HL-60/S4 treated with retinoic acid at 250 ng/mL for 4 days and 3 days (cell line): ENCODE measurements around the gene FRS3.

Experiments used
- in situ Hi-C: fragments of 300-500 bp; cut with MboI; formaldehyde crosslinking; loops from 2 replicates; pipeline ENCODE4 v1.7.0; 2022; ENCODE audit warnings: low sequenced_read_pairs

FRS3 gene

DNA sequence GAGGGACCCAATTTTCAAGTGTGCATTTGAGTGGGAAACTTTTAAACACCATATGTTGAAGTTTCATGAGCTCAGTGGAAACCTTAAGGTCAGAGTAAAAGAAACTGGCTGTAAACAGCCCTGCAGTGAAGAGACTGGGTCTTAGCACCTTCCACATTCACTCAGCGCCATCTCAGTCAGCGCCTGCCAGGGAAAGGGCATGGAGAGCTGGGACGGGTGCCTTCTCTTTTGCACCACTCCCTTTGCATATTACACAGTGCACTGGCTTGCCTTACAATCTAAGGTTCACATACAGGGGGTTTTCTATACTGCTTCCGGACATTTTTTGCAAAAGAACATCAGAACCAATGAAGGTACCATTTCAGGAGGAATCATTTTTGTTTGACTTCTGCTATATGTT is 12.3 kb upstream of the FRS3 start:
- in situ Hi-C loops = no loop called here

DNA sequence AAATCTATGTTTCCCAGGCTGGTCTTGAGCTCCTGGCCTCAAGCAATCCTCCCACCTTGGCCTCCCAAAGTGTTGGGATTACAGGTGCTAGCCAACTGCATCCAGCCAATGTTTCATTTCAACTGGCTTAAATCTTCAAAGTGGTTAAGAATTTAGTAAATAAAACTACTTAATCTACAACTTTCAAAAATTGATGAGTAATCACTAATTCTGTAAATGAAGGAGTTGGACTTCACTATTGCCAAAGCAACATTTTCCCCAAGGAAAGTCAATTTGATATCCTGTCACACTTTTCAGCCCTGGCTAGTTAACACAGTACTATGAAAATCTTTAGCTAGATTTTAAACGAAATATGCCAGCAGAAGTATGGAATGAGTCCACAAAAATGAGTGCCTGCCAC is 11.6 kb upstream of the FRS3 start:
- in situ Hi-C loops = no loop called here

DNA sequence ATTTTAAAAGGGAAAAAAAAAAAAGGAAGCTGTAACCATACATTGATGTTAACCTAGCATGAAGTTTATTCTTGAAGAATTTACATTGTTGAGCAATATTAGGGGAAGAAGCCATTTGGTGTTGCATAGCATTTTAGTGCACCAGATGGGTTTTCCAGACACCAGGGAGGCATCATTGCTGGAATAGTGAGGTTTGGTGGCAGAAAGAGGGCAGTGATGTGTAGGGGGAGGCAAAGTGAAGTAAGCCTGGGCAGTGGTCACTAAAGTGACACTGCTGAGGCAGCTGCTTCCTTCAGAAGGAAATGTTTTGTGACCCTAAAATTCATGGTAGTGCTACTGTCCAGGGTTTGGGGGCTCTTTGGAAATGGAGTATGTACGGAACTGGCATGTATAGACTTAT is 10.3 kb upstream of the FRS3 start:
- in situ Hi-C loops = no loop called here

DNA sequence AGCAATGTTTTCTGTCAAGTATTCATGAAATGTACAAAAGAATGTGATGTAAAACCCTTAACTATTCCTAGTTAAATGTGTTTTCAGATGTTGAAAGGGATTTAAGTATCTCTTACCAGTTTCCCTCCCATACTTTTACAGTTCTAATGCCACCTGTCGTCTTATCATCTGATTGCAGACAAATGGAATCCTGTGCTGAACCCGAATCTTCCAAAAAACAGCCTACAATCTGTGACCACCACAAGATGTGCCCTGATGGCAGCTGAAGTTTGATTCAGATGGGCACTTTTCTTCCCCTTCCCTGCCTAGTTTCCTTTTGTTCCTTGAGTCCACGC is 9.7 kb upstream of the FRS3 start:
- in situ Hi-C loops = loop anchor here (10.0 kb wide), 1 partner anchor 255 kb away; no protein-coding TSS in a partner anchor

DNA sequence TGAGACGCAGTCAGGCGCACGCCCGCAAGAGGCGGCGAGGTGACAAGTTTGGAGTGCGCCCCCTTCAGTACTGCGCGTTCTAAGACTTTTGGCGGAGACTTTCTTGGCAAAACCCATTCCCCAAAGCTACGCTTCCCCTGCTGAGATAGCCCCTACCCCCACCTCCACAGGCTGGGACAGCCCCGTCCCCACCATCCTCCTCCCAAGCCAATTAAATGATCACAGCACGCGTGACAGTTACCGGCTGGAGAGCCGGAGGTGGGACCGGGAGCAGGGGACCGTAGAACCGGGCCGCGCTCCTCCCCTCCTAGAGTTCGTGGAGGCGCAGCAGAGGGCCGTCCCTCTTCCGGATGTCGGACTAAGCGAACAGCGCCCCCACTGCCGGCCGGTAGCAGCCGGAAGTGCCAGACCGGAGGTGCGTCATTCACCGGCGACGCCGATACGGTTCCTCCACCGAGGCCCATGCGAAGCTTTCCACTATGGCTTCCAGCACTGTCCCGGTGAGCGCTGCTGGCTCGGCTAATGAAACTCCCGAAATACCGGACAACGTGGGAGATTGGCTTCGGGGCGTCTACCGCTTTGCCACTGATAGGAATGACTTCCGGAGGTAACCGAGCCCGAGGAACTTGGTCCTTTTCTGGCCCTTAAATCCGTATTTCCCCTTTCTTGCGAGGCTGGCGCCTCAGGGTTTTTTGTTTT is 7.7 kb upstream of the FRS3 start, which contains the start of gene TOMM6:
Gene TOMM6, plus strand, starts transcription at position 476 of the 699 bp plus-strand sequence. Its CDS starts 4 bp downstream, at position 480.
- in situ Hi-C loops = loop anchor here (10.0 kb wide), 1 partner anchor 257 kb away; no protein-coding TSS in a partner anchor

DNA sequence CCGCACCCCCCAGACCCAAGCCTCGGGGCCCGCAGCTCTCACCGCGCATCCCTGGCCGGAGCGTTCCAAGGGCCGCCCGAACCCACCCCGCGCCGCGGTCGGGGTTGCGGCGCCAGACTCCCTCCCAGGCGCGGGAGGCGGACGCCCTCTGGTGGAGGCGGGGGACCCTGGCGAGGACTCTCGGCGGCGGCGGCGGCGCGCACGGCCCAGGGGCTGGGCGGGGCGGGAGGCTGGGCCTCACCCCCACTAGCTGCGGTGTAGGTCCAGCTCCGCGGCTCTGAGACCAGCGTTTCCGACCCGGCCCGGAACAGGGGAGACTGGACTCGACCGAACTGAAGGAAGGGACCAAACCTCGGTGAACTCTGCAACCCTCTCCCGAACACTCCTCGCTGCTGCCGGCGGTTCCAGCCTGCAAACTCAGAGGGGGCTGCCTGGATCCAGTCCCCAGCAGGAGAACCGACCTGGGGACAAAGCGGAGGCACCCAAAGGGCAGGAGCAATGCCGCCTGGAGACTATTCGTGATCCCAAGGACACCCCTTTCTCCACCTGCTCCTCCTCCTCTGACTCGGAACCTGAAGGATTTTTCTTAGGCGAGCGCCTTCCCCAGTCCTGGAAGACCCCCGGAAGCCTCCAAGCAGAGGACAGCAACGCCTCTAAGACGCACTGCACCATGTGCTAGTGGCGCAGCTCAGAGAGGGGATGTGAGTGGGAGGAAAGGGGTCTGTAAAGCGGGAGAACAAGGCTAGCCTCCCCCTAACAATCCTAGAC is 6.9 kb upstream of the FRS3 start:
- in situ Hi-C loops = loop anchor here (10.0 kb wide), 1 partner anchor 258 kb away; no protein-coding TSS in a partner anchor

DNA sequence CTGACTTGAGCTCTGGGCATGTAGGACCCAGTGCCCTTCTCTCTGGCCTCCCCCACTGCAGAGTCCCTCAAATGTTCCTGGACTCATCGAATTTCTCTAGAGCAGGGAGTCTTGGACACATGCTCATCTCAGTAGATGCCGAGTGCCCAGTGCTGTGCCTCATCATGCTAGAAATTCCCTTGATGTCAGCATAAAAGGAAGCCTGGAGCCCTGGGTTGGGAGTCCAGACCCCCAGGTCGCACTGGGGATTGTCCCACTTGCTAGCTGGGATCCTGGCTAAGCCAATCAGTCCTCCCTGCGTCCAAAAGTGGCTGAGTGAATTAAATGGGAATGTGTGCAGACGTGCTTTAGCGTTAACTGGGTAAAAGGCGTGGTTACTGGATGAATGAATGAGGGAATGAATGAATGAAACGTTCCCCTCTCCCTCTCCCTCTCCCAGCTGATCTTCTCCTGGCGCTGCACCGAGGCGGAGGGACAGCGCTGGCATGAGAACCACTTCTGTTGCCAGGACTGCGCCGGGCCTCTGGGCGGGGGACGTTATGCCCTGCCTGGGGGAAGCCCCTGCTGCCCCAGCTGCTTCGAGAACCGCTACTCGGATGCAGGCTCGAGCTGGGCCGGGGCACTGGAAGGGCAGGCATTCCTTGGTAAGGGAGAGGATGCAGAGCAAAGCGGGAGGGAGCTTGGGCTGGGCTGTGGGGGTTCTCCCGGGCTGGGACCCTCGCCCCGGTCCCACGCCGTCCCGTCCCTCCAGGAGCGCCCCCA is 6.2 kb upstream of the FRS3 start:
- in situ Hi-C loops = loop anchor here (10.0 kb wide), 1 partner anchor 259 kb away; no protein-coding TSS in a partner anchor

DNA sequence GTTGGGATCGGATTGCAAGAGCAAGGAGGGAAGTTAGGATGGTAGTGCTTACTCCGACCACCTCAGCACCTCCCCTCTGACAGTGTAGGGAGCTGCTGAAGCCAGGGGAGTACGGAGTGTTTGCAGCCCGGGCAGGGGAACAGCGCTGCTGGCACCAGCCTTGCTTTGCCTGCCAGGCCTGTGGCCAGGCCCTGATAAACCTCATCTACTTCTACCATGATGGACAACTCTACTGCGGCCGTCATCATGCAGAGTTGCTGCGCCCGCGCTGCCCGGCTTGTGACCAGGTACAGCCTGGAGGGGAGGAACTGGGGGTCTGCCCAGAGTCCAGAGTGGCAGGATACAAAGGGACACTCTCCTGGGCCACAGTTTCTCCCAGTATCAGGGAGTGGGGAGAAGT is 5.6 kb upstream of the FRS3 start:
- in situ Hi-C loops = loop anchor here (10.0 kb wide), 1 partner anchor 260 kb away; no protein-coding TSS in a partner anchor

DNA sequence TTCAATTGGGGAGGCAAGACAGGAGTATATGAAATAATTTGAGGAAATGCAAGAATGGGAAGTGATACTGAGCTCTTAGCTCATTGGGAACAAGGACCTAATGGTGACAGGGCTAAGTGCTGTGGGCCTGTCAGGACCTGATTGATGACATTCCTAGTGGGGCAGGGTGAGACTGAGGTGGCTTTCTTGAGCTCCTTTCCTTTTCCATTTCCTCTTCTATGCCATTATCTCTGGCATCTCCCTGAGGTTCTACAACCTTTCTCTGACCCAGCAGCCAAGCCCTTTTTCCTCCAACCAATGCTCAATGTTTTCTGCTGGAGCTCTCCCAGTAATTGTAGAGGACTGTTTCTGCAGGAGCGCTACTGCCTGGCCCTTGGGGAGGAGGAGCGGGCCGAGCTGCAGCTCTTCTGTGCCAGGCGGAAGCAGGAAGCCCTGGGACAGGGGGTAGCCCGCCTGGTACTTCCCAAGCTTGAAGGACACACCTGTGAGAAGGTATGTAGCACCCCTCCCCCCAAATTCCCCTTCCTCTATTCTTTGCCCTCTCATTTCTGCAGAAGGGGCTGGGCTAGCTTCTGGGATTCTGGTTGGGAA is 5.0 kb upstream of the FRS3 start:
- in situ Hi-C loops = loop anchor here (10.0 kb wide), 1 partner anchor 260 kb away; no protein-coding TSS in a partner anchor

DNA sequence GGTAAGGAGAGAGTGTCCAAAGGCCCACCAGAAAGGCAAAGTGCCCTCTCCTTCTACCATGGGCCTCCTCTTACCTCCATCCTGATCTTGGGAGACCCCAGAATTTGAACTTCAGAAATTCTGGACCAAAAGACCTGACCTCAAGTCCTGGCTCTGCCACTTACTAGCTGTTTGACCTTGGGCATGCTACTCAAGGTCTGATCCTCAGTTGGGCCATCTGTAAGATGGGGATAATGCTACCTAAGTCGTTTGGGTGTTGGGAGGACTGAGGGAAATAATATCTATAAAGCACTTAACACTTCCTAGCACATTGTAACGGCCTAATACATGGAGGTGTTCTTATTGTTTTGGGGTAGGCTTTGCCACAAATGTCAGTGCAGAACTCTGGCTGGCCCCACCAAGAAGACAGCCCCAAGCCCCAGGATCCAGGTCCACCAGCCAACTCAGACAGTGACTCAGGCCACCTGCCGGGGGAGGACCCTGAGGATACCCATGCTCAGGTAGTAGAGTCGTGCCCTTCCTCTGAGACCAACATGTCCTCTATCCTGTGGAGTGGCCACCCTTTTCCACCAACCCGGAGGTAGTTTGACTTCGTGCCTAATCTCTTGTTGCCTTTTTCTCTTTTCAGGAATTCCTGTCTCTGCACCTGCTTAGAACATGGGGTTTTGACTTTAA is 3.5 kb upstream of the FRS3 start:
- in situ Hi-C loops = loop anchor here (10.0 kb wide), 1 partner anchor 262 kb away; no protein-coding TSS in a partner anchor

DNA sequence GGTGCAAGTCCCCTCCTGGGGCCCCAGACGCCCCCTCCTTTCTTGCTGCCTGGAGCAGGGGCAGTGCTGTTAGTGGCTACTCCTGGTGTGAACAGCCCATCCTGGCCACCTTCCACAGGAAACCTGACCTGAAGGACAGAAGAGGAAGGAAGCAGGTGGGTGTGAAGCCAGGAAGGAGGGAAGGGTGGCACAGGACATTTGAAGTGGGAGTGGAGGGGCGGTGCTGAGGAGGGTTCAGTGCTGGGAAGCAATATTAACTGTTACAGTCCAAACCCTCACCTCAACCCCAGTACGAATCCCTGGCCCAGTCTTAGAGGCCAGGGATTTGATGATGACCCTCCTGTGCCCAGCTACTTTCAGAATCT is 1.6 kb upstream of the FRS3 start:
- in situ Hi-C loops = loop anchor here (10.0 kb wide), 1 partner anchor 263 kb away; no protein-coding TSS in a partner anchor

DNA sequence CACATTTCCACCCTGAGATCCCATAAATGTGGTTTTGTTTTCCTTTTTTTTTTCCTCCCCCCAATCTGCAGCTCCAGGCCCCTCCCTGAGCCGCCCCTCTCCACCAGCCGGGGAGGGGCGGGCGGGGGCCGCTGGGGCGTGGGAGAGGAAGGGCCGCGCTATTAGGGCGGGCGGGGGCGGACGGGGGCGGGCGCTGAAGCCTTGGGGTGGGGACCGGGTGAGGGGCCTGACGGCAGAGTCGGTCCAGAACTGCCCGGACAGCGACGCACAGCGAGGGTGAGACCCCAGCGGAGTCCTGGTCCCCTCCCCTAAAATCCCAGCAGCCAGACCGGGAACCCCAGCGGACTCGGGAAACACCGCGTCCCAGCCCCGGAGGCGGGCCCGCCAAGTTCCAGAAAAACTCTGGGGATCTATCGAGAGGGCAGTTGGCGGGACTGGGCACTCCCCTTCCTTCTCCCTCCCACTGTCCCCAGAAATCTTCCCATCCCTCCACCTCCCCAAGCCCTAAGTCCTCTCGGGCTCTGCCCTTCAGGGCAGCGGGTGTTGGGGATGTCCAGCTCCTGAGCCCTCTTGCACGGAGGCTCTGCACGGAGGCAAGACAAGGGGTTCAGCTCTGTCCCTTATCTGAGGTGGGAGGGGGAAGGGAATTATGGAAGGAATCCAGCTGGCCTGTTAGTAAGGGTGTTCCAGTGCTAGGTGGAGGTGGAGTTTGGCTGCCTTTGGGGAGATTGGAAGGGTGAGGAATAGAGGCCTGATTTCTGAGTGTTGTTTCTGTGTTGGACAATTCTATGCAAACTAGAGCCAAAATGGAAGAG is 1.1 kb upstream of the FRS3 start, which contains the start of gene PRICKLE4:
Gene PRICKLE4, plus strand, starts transcription at position 232 of the 815 bp plus-strand sequence. CDS start 2,692 bp downstream, outside the sequence.
- in situ Hi-C loops = loop anchor here (10.0 kb wide), 1 partner anchor 264 kb away; no protein-coding TSS in a partner anchor

DNA sequence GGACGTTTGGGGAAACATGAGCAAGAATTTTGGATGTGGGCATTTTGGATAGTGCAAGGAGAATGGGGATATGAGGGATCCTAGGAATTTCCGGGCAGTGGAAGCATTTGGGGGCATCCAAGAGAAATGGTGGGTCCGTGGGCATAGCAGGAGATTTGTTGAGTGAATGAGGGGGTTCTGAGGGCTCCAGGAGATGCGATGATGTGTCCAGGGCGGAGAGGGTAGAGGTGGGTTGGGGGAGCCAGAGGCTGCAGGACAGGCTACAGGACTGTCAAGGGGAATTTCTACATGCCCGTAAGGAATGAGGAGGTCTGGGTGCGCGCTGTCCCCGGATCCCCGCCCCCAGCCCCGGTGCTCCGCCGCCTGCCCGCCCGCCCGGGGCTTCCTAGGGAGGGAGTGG is 364 bp downstream of the FRS3 start:
- in situ Hi-C loops = no loop called here

DNA sequence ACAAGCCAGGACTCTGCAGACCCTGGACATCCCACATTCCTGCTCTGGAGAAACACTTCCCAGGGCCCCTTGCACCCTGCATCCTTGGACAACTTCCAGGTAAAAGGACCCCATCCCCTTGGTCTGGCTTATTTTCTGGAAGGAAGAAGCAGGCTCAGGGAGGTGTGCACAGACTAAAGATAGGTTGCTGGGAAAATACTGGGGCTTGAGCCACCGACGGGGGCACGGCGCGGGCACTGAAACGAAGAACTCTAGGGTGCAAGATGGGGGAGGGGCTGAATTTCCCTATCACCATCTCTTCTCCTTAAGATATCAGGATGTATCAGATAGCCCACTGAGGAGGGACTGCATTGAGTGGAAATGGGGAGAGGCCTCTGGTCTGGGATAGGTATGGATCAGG is 805 bp downstream of the FRS3 start:
- in situ Hi-C loops = no loop called here

DNA sequence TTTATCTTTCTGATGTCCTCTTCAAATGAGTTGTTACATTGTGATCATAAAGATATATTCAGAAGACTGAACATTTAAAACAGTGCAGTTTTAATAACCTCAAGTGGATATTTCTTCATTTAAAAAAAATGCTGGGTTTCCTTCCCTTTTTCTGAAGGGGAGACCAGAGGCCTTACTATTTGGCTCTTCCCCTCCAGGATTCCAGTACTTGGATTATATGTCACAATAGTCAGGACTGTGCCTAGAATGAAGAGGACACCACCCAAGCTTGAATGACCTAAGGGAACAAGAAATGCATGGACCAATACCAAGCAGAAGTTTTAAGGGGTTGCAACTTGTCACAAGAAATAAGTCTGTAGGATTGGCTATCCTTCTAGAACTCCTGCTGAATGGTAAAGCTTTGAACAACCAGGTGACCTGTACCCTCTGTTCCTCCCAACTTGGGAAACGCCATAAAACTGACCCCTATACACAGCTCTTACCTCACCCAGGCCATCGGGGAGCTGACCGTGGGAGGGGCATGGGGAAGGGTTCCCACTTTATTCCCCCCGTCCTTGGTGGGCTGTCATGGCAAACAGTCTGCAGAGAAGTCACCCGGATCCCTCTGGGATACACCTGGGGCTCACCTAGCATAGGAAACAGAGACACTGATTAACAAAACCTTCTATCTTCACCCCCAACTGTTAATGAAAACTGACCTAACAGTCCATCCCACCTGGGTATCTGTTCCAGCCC is 2.0 kb downstream of the FRS3 start:
- in situ Hi-C loops = no loop called here

DNA sequence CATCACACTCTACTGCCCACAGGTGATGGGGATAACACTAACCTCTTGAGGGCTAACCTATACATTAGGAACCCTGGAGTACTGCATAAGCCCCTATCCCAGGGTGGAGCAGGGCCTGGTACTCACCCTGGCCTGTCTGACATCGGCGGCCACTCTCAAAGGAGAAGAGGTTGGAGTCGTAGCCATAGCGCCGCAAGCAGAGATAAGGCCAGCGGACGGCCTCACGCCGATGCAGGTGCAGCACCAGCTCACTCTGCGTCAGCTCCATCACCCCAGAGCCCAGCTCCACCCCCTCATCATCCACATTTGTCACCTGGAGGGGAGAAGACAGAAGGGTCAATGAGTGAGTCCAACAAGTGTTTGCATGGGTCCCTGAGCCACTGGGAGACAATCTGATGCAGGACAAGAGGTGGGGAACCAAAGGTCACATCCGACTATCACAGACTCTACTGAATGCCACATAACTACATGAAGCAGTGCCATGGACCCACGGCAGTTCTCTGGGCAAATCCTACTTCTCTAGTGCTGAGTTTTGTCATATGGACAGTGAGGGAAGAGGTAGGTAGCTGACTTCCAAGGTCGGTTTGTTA is 4.3 kb downstream of the FRS3 start:
- in situ Hi-C loops = no loop called here

DNA sequence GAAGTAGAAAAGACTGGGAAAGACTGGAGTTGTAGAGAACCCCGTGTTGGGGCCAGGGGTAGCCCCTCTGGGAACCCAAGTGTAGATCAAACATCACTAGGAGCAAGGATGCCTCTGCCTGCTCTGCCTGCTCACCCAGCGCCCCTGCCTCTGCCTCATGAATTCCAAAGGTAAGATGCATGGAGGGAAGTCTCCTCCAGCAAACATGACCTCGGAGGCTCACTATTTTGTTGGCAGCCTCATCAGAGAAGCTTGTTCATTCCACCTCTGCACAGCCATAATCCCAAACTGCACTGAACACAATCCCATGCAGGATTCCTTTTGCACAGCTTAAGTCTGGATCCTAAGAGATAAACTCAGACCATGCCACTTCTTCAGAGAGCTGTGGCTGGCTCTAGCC is 4.9 kb downstream of the FRS3 start:
- in situ Hi-C loops = no loop called here
